Left ventricle myocardium inferior (tissue), 1 donor: ENCODE results near the gene FAM170B. TPM values are rescaled to one million over a fixed set of nuclear protein-coding genes. Genes with fewer than 3 reads are reported as not detected.
A peak's percentile ranks its signal among the peaks of the same experiment; 100 is the strongest.

Source experiments
- DNase-seq: peaks from one replicate; pipeline ENCODE4 v3.0.0-alpha.2; 2020
- H3K27ac ChIP-seq: fragments of 200-600 bp; replicated peaks from 2 replicates; pipeline ENCODE4 v1.8.0; 2021
- H3K27me3 ChIP-seq: fragments of 200-600 bp; 2 replicates; pipeline ENCODE4 v1.8.0; 2021; ENCODE audit warnings: low read depth
- H3K36me3 ChIP-seq: fragments of 200-600 bp; 2 replicates; pipeline ENCODE4 v1.8.0; 2021
- H3K4me1 ChIP-seq: fragments of 200-600 bp; 2 replicates; pipeline ENCODE4 v1.8.0; 2021
- H3K4me3 ChIP-seq: fragments of 200-600 bp; 2 replicates; pipeline ENCODE4 v1.8.0; 2021; ENCODE audit warnings: mild to moderate bottlenecking, moderate library complexity
- H3K9me3 ChIP-seq: fragments of 200-600 bp; replicated peaks from 2 replicates; pipeline ENCODE4 v1.8.0; 2021
- CTCF ChIP-seq: fragments of 200-600 bp; IDR thresholded peaks from 2 replicates; pipeline ENCODE4 v1.8.0; 2021; ENCODE audit warnings: antibody characterized with exemption, mild to moderate bottlenecking, borderline replicate concordance
- intact Hi-C: fragments of 100-400 bp; cut with micrococcal nuclease; formaldehyde crosslinking; loops from one replicate; pipeline ENCODE4 v1.11.0; 2022
- total RNA-seq: library from RNA; stranded (reverse); fragmentation: NEBNext Ultra II Directional; extraction: Animal tissue kit (Norgen Biotek cat#: 25700); gene quantifications from one replicate; pipeline ENCODE4 v1.2.1, GENCODE V29; 2021
- donor health status: DM: no; HTN: yes; CAD: no; lungs with severe emphysema.

FAM170B gene
- total RNA-seq, 1 donor from 2014 or later, result not detected

DNA sequence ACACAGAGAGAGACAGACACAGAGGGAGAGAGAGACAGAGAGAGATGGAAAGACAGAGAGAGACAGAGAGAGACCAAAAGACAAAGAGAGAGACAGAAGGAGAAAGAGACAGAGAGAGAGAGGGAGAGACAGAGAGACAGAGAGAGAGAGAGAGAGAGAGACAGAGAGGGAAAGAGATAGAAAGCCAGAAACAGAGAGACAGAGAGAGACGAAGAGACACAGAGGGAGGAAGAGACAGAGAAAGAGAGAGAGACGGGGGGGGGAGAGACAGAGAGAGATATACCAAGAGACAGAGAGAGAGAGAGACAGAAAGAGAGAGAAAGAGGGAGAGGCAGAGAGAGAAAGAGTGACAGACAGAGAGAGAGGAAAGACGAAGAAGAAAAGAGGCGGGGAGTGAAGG is 28.7 kb downstream of the FAM170B start:
- H3K9me3 ChIP-seq, result no peaks in the 10 kb centered on the region
- intact Hi-C loops, result no loop called here
- no peak for DNase-seq
- peak overlapping the region; percentile 20 for H3K27ac ChIP-seq
- TF ChIP-seq CTCF, result no peak
- no peak overlapping the region for H3K4me3 ChIP-seq
- peaks cover 64% of the 10 kb centered on the region for H3K4me1 ChIP-seq
- H3K36me3 ChIP-seq, result no peaks in the 10 kb centered on the region
- H3K27me3 ChIP-seq, result no peaks in the 10 kb centered on the region

DNA sequence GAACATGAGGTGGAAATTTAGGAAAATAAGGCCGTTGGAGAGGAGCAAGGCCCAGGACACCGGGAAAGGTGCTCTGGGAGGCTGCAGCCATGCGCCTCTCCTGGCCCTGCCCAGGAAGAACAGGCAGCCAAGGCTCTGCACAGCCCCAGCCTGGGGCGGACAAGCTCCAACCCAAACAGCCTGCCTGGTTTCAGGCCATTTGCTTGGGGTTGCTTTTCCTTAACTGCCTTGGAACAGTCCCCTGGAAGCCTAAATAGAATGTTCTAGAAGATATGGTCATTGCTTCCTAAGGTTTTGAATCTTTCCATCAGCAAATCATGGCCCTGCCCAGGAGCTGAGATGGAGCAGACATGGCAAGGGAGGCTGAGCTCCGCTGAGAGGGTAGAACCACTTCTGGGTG is 29.5 kb downstream of the FAM170B start:
- no peak for TF ChIP-seq CTCF
- Histone ChIP-seq H3K4me1 (peaks cover 57% of the 10 kb centered on the region), H3K27ac (peak overlapping the region; percentile 20), H3K9me3 (no peaks in the 10 kb centered on the region), H3K36me3 (no peaks in the 10 kb centered on the region), H3K4me3 (no peak overlapping the region), H3K27me3 (no peaks in the 10 kb centered on the region)
- intact Hi-C loops, result no loop called here
- no peak for DNase-seq

GRCh38 chr10:49103761-49104160 is 30.1 kb downstream of the FAM170B start:
- intact Hi-C loops, result no loop called here
- no peaks in the 10 kb centered on the region for H3K9me3 ChIP-seq
- TF ChIP-seq CTCF, result no peak
- no peaks in the 10 kb centered on the region for H3K36me3 ChIP-seq
- peaks cover 51% of the 10 kb centered on the region for H3K4me1 ChIP-seq
- no peak overlapping the region for H3K4me3 ChIP-seq
- no peak for DNase-seq
- no peaks in the 10 kb centered on the region for H3K27me3 ChIP-seq
- H3K27ac ChIP-seq, result peak overlapping the region; percentile 20

DNA sequence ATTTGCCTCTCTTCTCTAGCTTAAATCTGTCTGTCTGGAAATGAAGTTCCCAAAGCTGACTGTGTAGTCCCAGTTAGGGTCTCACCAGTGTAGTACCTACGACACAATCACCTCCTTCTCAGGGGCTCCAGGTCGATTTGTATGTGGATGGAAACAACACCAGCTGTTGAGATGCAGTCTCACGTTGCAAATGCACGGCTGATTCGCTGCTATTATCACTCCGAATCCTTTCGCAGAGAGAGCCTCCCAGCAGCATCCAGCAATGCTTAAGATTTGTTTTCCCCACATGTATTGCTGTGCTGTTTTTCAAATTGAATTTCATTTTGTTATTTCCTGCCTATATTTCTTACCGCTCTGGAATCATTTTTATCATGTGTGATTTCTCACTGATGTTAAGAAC is 34.8 kb downstream of the FAM170B start:
- H3K27me3 ChIP-seq, result no peaks in the 10 kb centered on the region
- intact Hi-C loops, result no loop called here
- H3K9me3 ChIP-seq, result no peaks in the 10 kb centered on the region
- H3K36me3 ChIP-seq, result no peaks in the 10 kb centered on the region
- H3K27ac ChIP-seq, result no peak overlapping the region
- DNase-seq, result no peak
- TF ChIP-seq CTCF, result no peak
- no peak overlapping the region for H3K4me3 ChIP-seq
- peaks cover 44% of the 10 kb centered on the region for H3K4me1 ChIP-seq

DNA sequence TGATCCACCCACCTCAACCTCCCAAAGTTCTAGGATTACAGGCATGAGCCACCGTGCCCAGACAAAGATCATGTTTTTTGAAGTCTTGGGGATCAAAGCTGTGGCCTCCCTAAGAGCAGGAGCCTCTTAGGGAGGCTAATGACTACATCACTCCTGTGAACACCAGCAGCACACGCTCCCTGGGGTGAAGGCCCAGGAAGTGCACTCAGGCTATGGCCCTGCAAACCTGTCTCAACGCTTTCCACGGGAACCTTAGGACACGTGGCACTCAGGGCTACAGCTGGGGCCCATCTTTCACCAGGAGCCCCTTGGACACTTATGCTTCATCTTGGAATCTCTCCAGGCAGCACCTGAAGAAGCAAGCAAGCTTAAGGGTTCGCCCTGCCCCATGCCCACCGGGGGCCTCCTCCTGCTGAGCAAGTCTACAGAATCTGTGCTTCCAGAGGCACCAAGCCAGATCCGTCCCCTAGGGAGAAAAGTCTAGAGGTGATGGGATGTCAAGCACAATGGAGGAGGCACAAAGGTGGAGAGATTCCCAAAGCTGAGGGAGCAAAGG is 36.9 kb downstream of the FAM170B start:
- H3K36me3 ChIP-seq, result no peaks in the 10 kb centered on the region
- peaks cover 59% of the 10 kb centered on the region for H3K4me1 ChIP-seq
- DNase-seq, result no peak
- no peaks in the 10 kb centered on the region for H3K9me3 ChIP-seq
- intact Hi-C loops, result no loop called here
- no peak overlapping the region for H3K4me3 ChIP-seq
- peak overlapping the region; percentile 61 for H3K27ac ChIP-seq
- no peaks in the 10 kb centered on the region for H3K27me3 ChIP-seq
- TF ChIP-seq CTCF, result no peak
